WTC11 (cell line): Measurements from ENCODE around the gene TNFRSF6B.

Experiments used
- IRF2 ChIP-seq: sonication (generic); formaldehyde crosslinking; IDR thresholded peaks from 2 replicates; pipeline ENCODE4 v1.8.0; 2022; ENCODE audit warnings: low read depth, missing genetic modification reagents, borderline replicate concordance
- JUN ChIP-seq: sonication (generic); formaldehyde crosslinking; IDR thresholded peaks from 2 replicates; pipeline ENCODE4 v1.8.0; 2023; ENCODE audit warnings: mild to moderate bottlenecking, missing genetic modification reagents
- KAT7 ChIP-seq: sonication (generic); formaldehyde crosslinking; IDR thresholded peaks from 2 replicates; pipeline ENCODE4 v1.8.1; 2023; ENCODE audit warnings: missing genetic modification reagents, mild to moderate bottlenecking, borderline replicate concordance
- NFYB ChIP-seq: sonication (generic); formaldehyde crosslinking; conservative IDR thresholded peaks from 2 replicates; pipeline ENCODE4 v1.8.0; 2022; ENCODE audit warnings: low read depth, missing genetic modification reagents
- ZNF138 ChIP-seq: sonication (generic); formaldehyde crosslinking; conservative IDR thresholded peaks from 2 replicates; pipeline ENCODE4 v1.8.1; 2022; ENCODE audit warnings: mild to moderate bottlenecking, moderate library complexity, missing genetic modification reagents
- ZNF263 ChIP-seq: sonication (generic); formaldehyde crosslinking; IDR thresholded peaks from 2 replicates; pipeline ENCODE4 v1.8.1; 2022; ENCODE audit warnings: low read depth, mild to moderate bottlenecking, moderate library complexity, missing genetic modification reagents
- ZNF671 ChIP-seq: fragments of 250-450 bp; sonication (Bioruptor Pico); IDR thresholded peaks from 2 replicates; pipeline ENCODE4 v1.8.0; 2021; ENCODE audit warnings: mild to moderate bottlenecking
- TF ChIP-seq, protein P1 (sequence below): sonication (generic); formaldehyde crosslinking; IDR thresholded peaks from 2 replicates; pipeline ENCODE4 v1.8.1; 2023; ENCODE audit warnings: mild to moderate bottlenecking, moderate library complexity, missing genetic modification reagents
- TF ChIP-seq, protein P2 (sequence below): fragments of 200-600 bp; IDR thresholded peaks from 2 replicates; pipeline ENCODE4 v1.8.0; 2022; ENCODE audit warnings: antibody characterized with exemption
- TF ChIP-seq, protein P3 (sequence below): sonication (generic); formaldehyde crosslinking; IDR thresholded peaks from 2 replicates; pipeline ENCODE4 v1.8.1; 2022; ENCODE audit warnings: low read depth, missing genetic modification reagents, borderline replicate concordance
- TF ChIP-seq, protein P4 (sequence below): sonication (generic); formaldehyde crosslinking; IDR thresholded peaks from 2 replicates; pipeline ENCODE4 v1.8.0; 2022; ENCODE audit warnings: mild to moderate bottlenecking, missing genetic modification reagents
- TF ChIP-seq, protein P5 (sequence below): sonication (generic); formaldehyde crosslinking; IDR thresholded peaks from 2 replicates; pipeline ENCODE4 v1.8.0; 2022; ENCODE audit warnings: mild to moderate bottlenecking, missing genetic modification reagents
- TF ChIP-seq, protein P6 (sequence below): sonication (generic); formaldehyde crosslinking; IDR thresholded peaks from 2 replicates; pipeline ENCODE4 v1.8.1; 2022; ENCODE audit warnings: mild to moderate bottlenecking, missing genetic modification reagents, moderate library complexity, borderline replicate concordance

DNA sequence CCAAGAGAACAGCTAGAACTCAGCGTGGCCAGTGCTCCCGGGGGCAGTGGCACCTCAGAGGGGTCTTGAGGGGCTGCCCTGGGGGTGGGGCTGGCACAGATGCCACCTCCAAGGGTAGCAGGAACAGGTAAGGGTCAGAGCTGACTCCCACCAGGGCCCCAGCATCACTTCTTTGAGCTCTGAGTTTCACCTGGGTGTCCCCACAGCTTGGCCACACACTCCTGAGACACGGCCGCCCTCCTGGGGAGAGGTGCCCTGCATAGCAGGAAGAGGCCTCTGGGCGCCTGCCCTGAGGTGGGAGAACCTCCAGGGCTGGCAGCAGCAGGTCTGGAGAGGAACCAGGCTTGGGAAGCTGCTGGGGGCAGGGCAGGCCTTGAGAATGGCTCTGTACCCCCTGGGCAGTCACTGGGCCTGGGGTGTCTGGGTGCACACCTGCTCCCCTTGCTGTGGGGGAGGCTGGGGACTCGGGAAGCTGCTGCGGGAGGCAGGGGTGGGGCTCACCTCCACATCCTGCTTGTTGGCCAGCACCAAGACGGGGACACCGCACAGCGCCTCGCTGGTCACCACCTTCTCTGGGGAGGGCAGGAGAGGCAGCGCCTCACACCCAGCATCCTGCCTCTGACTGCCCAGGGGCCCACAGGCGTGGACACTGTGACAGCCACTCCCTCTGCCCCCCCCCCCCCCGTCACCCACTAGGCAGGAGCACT lies 5.0 kb downstream of the TNFRSF6B start:
- TF ChIP-seq NFYB (CRISPR knock-in tag) (no peak), ZNF263 (no peak), ZNF138 (CRISPR knock-in tag) (no peak), JUN (no peak), ZNF671 (no peak), IRF2 (no peak), KAT7 (no peak)
- TF ChIP-seq, protein P1, sequence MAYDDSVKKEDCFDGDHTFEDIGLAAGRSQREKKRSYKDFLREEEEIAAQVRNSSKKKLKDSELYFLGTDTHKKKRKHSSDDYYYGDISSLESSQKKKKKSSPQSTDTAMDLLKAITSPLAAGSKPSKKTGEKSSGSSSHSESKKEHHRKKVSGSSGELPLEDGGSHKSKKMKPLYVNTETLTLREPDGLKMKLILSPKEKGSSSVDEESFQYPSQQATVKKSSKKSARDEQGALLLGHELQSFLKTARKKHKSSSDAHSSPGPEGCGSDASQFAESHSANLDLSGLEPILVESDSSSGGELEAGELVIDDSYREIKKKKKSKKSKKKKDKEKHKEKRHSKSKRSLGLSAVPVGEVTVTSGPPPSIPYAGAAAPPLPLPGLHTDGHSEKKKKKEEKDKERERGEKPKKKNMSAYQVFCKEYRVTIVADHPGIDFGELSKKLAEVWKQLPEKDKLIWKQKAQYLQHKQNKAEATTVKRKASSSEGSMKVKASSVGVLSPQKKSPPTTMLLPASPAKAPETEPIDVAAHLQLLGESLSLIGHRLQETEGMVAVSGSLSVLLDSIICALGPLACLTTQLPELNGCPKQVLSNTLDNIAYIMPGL (CRISPR knock-in tag): no peak
- TF ChIP-seq, protein P2, sequence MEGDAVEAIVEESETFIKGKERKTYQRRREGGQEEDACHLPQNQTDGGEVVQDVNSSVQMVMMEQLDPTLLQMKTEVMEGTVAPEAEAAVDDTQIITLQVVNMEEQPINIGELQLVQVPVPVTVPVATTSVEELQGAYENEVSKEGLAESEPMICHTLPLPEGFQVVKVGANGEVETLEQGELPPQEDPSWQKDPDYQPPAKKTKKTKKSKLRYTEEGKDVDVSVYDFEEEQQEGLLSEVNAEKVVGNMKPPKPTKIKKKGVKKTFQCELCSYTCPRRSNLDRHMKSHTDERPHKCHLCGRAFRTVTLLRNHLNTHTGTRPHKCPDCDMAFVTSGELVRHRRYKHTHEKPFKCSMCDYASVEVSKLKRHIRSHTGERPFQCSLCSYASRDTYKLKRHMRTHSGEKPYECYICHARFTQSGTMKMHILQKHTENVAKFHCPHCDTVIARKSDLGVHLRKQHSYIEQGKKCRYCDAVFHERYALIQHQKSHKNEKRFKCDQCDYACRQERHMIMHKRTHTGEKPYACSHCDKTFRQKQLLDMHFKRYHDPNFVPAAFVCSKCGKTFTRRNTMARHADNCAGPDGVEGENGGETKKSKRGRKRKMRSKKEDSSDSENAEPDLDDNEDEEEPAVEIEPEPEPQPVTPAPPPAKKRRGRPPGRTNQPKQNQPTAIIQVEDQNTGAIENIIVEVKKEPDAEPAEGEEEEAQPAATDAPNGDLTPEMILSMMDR: no peak
- TF ChIP-seq, protein P3, sequence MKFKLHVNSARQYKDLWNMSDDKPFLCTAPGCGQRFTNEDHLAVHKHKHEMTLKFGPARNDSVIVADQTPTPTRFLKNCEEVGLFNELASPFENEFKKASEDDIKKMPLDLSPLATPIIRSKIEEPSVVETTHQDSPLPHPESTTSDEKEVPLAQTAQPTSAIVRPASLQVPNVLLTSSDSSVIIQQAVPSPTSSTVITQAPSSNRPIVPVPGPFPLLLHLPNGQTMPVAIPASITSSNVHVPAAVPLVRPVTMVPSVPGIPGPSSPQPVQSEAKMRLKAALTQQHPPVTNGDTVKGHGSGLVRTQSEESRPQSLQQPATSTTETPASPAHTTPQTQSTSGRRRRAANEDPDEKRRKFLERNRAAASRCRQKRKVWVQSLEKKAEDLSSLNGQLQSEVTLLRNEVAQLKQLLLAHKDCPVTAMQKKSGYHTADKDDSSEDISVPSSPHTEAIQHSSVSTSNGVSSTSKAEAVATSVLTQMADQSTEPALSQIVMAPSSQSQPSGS (CRISPR knock-in tag): no peak
- TF ChIP-seq, protein P4, sequence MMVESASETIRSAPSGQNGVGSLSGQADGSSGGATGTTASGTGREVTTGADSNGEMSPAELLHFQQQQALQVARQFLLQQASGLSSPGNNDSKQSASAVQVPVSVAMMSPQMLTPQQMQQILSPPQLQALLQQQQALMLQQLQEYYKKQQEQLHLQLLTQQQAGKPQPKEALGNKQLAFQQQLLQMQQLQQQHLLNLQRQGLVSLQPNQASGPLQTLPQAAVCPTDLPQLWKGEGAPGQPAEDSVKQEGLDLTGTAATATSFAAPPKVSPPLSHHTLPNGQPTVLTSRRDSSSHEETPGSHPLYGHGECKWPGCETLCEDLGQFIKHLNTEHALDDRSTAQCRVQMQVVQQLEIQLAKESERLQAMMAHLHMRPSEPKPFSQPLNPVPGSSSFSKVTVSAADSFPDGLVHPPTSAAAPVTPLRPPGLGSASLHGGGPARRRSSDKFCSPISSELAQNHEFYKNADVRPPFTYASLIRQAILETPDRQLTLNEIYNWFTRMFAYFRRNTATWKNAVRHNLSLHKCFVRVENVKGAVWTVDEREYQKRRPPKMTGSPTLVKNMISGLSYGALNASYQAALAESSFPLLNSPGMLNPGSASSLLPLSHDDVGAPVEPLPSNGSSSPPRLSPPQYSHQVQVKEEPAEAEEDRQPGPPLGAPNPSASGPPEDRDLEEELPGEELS (CRISPR knock-in tag): no peak
- TF ChIP-seq, protein P5, sequence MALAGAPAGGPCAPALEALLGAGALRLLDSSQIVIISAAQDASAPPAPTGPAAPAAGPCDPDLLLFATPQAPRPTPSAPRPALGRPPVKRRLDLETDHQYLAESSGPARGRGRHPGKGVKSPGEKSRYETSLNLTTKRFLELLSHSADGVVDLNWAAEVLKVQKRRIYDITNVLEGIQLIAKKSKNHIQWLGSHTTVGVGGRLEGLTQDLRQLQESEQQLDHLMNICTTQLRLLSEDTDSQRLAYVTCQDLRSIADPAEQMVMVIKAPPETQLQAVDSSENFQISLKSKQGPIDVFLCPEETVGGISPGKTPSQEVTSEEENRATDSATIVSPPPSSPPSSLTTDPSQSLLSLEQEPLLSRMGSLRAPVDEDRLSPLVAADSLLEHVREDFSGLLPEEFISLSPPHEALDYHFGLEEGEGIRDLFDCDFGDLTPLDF (CRISPR knock-in tag): no peak
- TF ChIP-seq, protein P6, sequence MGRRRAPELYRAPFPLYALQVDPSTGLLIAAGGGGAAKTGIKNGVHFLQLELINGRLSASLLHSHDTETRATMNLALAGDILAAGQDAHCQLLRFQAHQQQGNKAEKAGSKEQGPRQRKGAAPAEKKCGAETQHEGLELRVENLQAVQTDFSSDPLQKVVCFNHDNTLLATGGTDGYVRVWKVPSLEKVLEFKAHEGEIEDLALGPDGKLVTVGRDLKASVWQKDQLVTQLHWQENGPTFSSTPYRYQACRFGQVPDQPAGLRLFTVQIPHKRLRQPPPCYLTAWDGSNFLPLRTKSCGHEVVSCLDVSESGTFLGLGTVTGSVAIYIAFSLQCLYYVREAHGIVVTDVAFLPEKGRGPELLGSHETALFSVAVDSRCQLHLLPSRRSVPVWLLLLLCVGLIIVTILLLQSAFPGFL (CRISPR knock-in tag): no peak
